Measurements from ENCODE around the gene KDM8. TPM values are rescaled to one million over a fixed set of nuclear protein-coding genes. Genes with fewer than 3 reads are reported as not detected.

Gene KDM8
- total RNA-seq, 1 experiment from 2014 or later = 3.7 TPM

- intact Hi-C loops (cut with micrococcal nuclease) = loop anchor here (1.0 kb wide), 3 partner anchors 92 to 222 kb away; no protein-coding TSS in a partner anchor
- peak; percentile 84 for DNase-seq (ENCODE audit: unreplicated experiment)
- Mint-ChIP-seq H3K9me3 (ENCODE audit: unreplicated experiment) (no peaks in the 10 kb centered on the region), H3K27ac (ENCODE audit: low read depth, unreplicated experiment) (no peak overlapping the region), H3K36me3 (ENCODE audit: insufficient read depth, unreplicated experiment) (peaks cover 44% of the 10 kb centered on the region), H3K4me3 (ENCODE audit: unreplicated experiment) (no peak overlapping the region), H3K27me3 (ENCODE audit: insufficient read depth, unreplicated experiment) (no peaks in the 10 kb centered on the region), H3K4me1 (ENCODE audit: insufficient read depth, unreplicated experiment) (peaks cover 23% of the 10 kb centered on the region)
- ChIA-PET CTCF (interaction anchor here (0.6 to 11.0 kb wide), 64 partner anchors 10 to 1959 kb away, joined by 3 to 248 read pairs (median 5); partner anchors contain the start of gene KDM8), POLR2A (interaction anchor here (0.6 to 2.9 kb wide), 5 partner anchors 10 to 133 kb away, joined by 3 to 9 read pairs (median 3); partner anchors contain the start of gene KDM8)
- TF ChIP-seq, protein P1, sequence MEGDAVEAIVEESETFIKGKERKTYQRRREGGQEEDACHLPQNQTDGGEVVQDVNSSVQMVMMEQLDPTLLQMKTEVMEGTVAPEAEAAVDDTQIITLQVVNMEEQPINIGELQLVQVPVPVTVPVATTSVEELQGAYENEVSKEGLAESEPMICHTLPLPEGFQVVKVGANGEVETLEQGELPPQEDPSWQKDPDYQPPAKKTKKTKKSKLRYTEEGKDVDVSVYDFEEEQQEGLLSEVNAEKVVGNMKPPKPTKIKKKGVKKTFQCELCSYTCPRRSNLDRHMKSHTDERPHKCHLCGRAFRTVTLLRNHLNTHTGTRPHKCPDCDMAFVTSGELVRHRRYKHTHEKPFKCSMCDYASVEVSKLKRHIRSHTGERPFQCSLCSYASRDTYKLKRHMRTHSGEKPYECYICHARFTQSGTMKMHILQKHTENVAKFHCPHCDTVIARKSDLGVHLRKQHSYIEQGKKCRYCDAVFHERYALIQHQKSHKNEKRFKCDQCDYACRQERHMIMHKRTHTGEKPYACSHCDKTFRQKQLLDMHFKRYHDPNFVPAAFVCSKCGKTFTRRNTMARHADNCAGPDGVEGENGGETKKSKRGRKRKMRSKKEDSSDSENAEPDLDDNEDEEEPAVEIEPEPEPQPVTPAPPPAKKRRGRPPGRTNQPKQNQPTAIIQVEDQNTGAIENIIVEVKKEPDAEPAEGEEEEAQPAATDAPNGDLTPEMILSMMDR (IDR thresholded peaks at IDR 0.05; ENCODE audit: unreplicated experiment) = peak; percentile 77
- BruUV-seq (replicated peaks) = no TSS peak
These were observed 32.0 kb downstream of the KDM8 start for GRCh38 chr16:27235055-27235937.

- Mint-ChIP-seq H3K27me3 (ENCODE audit: insufficient read depth, unreplicated experiment) (no peaks in the 10 kb centered on the region), H3K36me3 (ENCODE audit: insufficient read depth, unreplicated experiment) (peaks cover 42% of the 10 kb centered on the region), H3K4me1 (ENCODE audit: insufficient read depth, unreplicated experiment) (peaks cover 23% of the 10 kb centered on the region), H3K27ac (ENCODE audit: low read depth, unreplicated experiment) (no peak overlapping the region), H3K4me3 (ENCODE audit: unreplicated experiment) (no peak overlapping the region), H3K9me3 (ENCODE audit: unreplicated experiment) (no peaks in the 10 kb centered on the region)
- BruUV-seq (replicated peaks) = no TSS peak
- TF ChIP-seq, protein P1 (IDR thresholded peaks at IDR 0.05; ENCODE audit: unreplicated experiment) = no peak
- ChIA-PET CTCF (interaction anchor here (0.7 to 11.0 kb wide), 34 partner anchors 9 to 1959 kb away, joined by 3 to 248 read pairs (median 8); partner anchors contain the start of gene KDM8), POLR2A (interaction anchor here (1.0 to 2.2 kb wide), 2 partner anchors 87 to 132 kb away, joined by 3 to 8 read pairs; no protein-coding TSS in a partner anchor)
- DNase-seq (ENCODE audit: unreplicated experiment) = no peak
- intact Hi-C loops (cut with micrococcal nuclease) = loop anchor here (1.0 kb wide), 3 partner anchors 91 to 221 kb away; no protein-coding TSS in a partner anchor
These were observed 32.6 kb downstream of the KDM8 start for GRCh38 chr16:27235938-27236245.

DNA sequence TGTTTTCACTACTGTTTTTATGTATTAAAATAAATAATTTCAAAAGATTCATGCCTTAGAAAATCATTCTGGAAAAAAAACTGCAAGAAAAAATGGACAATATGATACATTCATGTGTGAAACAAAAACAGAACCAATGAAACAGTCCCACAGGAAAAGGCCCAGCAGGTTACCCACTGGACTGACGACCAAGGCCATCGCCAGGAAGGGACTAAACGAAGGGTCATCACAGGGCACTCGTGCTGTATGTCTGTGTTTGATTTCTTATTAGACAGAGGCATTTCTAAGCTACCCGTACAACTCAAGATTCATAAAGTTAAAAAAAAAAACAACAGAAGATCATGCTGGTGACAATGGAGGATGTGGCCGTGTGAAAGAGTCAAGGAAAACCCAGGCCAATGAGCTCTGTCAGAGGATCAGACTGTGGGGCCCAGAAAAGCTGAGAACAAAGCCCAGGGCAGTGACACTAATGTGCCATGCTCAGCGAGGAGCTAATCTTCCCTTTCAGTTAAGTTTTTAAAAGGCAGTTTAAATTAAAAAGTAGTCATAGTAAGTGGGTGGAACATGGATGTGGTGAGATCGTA, 33.4 kb downstream of the KDM8 start:
- ChIA-PET POLR2A (interaction anchor here (0.8 kb wide), 1 partner anchor 78 kb away, joined by 4 read pairs; no protein-coding TSS in a partner anchor), CTCF (interaction anchor here (0.6 to 11.0 kb wide), 18 partner anchors 13 to 228 kb away, joined by 3 to 248 read pairs (median 7); no protein-coding TSS in a partner anchor)
- Mint-ChIP-seq H3K27ac (ENCODE audit: low read depth, unreplicated experiment) (peak overlapping the region; percentile 66), H3K9me3 (ENCODE audit: unreplicated experiment) (no peaks in the 10 kb centered on the region), H3K27me3 (ENCODE audit: insufficient read depth, unreplicated experiment) (no peaks in the 10 kb centered on the region), H3K36me3 (ENCODE audit: insufficient read depth, unreplicated experiment) (peaks cover 42% of the 10 kb centered on the region), H3K4me1 (ENCODE audit: insufficient read depth, unreplicated experiment) (peaks cover 23% of the 10 kb centered on the region), H3K4me3 (ENCODE audit: unreplicated experiment) (no peak overlapping the region)
- intact Hi-C loops (cut with micrococcal nuclease) = no loop called here
- TF ChIP-seq, protein P1 (IDR thresholded peaks at IDR 0.05; ENCODE audit: unreplicated experiment) = no peak
- DNase-seq (ENCODE audit: unreplicated experiment) = no peak
- BruUV-seq (replicated peaks) = no TSS peak
